Measurements from ENCODE around the gene CLCC1. TPM values are rescaled to one million over a fixed set of nuclear protein-coding genes. Genes with fewer than 3 reads are reported as not detected.

Gene CLCC1
- total and polyA plus RNA-seq, 12 donors = 13.9 to 51.8 (median 43.2) TPM

- intact Hi-C loops (cut with DNase I) = no loop called here
- WGBS, 4 donors = 86 to 89% (median 87%) methylated on average over 4 of the region's 4 CpGs
- peaks cover 0 to 19% of the 10 kb centered on the region in 2 donors for H3K36me3 ChIP-seq (replicated peaks in 1 of 2)
These were observed 19.8 kb upstream of the CLCC1 start for GRCh38 chr1:108983114-108983513.

GRCh38 chr1:108976658-108977057 lies 13.4 kb upstream of the CLCC1 start:
- no peak overlapping the region for H3K4me3 ChIP-seq

More at GRCh38 chr1:108983114-108983513, 19.8 kb upstream of the CLCC1 start:
- no peaks in the 10 kb centered on the region for H3K4me1 ChIP-seq (replicated peaks in 1 of 2)
- H3K9me3 ChIP-seq (replicated peaks in 1 of 3) = no peaks in the 10 kb centered on the region
- no peak for TF ChIP-seq CTCF (IDR thresholded peaks at IDR 0.05)
- no peak overlapping the region for H3K4me3 ChIP-seq
- no peak for DNase-seq
- H3K27me3 ChIP-seq = no peaks in the 10 kb centered on the region
- H3K27ac ChIP-seq = no peak overlapping the region

GRCh38 chr1:108972951-108973350 lies 9.7 kb upstream of the CLCC1 start:
- H3K4me1 ChIP-seq (replicated peaks in 1 of 2) = no peaks in the 10 kb centered on the region
- WGBS, 4 donors = 95 to 100% (median 98%) methylated on average over 1 of the region's 1 CpG
- no peak overlapping the region for H3K4me3 ChIP-seq
- H3K27ac ChIP-seq = no peak overlapping the region
- no peak for DNase-seq
- H3K36me3 ChIP-seq (replicated peaks in 1 of 2) = peaks cover 0 to 11% of the 10 kb centered on the region in 2 donors
- no peaks in the 10 kb centered on the region for H3K9me3 ChIP-seq (replicated peaks in 1 of 3)
- no peak for TF ChIP-seq CTCF (IDR thresholded peaks at IDR 0.05)
- TF ChIP-seq POLR2A (IDR thresholded peaks at IDR 0.05) = no peak
- intact Hi-C loops (cut with DNase I) = no loop called here
- no peaks in the 10 kb centered on the region for H3K27me3 ChIP-seq

More at GRCh38 chr1:108976658-108977057, 13.4 kb upstream of the CLCC1 start:
- H3K9me3 ChIP-seq (replicated peaks in 1 of 3) = no peaks in the 10 kb centered on the region
- H3K4me1 ChIP-seq (replicated peaks in 1 of 2) = no peaks in the 10 kb centered on the region
- TF ChIP-seq POLR2A (IDR thresholded peaks at IDR 0.05) (no peak), CTCF (IDR thresholded peaks at IDR 0.05) (no peak)
- DNase-seq = no peak
- intact Hi-C loops (cut with DNase I) = no loop called here
- WGBS, 4 donors = 91 to 97% (median 94%) methylated on average over 4 of the region's 4 CpGs
- H3K27ac ChIP-seq = no peak overlapping the region
- H3K36me3 ChIP-seq (replicated peaks in 1 of 2) = peaks cover 0 to 6% of the 10 kb centered on the region in 2 donors
- H3K27me3 ChIP-seq = no peaks in the 10 kb centered on the region

- no peak for DNase-seq
- H3K4me1 ChIP-seq (replicated peaks in 1 of 2) = peaks cover 0 to under 1% of the 10 kb centered on the region in 2 donors
- H3K4me3 ChIP-seq = no peak overlapping the region
- peaks cover 0 to 11% of the 10 kb centered on the region in 2 donors for H3K36me3 ChIP-seq (replicated peaks in 1 of 2)
- TF ChIP-seq CTCF (IDR thresholded peaks at IDR 0.05) (no peak), POLR2A (IDR thresholded peaks at IDR 0.05) (no peak)
- no peaks in the 10 kb centered on the region for H3K27me3 ChIP-seq
- no peak overlapping the region for H3K27ac ChIP-seq
- H3K9me3 ChIP-seq (replicated peaks in 1 of 3) = no peaks in the 10 kb centered on the region
- intact Hi-C loops (cut with DNase I) = no loop called here
These were observed 6.1 kb upstream of the CLCC1 start for GRCh38 chr1:108969346-108969745.

Data from adrenal gland (tissue), 12 donors.